Measurements from ENCODE around the gene AHDC1. TPM values are rescaled to one million over a fixed set of nuclear protein-coding genes. Genes with fewer than 3 reads are reported as not detected.
"Not testable (repeated sequence)": the region's sequence is repeated elsewhere in the genome, so short reads cannot be mapped to it uniquely, and the experiment has no call there.

AHDC1 gene
- total RNA-seq, 2 donors from 2014 or later, result 54.5 to 58.3 TPM

DNA sequence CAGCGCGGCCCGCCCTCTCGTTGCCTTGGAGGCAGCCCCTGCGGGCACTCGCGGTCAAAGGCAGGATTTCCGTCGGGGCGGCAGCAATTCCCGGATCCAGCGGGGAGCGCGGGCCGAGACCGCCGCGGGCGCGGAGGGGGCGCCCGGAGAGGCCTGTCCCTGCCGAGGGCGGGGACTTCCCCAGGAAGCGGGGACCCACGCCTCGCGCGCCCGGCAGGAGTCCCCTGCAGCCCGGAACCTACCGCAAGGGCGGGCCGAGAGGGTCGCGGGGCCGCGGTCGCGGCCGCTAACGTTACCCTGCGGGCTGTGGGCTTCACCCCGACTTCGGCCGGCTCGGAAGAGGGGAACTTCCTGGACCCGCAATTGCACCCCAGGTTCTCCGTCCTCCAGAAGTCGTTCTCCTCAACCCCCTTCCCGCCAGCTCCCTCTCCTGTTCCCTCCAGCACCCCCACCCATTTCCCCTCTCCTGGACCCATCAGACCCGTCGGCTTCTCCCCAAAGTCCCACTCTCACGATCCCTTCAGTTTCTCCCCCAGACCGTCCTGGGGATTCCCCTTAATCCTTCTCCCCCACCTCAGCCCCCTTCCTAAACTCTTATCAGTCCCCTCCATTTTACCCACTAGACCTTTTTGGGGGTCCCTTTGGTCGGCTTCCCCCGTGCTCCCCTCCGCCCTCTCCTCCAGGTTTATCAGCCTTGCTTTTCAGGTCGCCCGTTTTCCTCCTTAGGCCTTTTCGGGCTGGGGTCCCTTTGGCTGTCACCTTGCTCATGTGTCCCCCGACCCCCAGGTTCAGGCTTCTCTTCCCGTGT, 30.4 kb upstream of the AHDC1 start:
- DNase-seq (ENCODE audit: low spot score), result peak; percentile 88
- intact Hi-C loops (cut with DNase I), result no loop called here

DNA sequence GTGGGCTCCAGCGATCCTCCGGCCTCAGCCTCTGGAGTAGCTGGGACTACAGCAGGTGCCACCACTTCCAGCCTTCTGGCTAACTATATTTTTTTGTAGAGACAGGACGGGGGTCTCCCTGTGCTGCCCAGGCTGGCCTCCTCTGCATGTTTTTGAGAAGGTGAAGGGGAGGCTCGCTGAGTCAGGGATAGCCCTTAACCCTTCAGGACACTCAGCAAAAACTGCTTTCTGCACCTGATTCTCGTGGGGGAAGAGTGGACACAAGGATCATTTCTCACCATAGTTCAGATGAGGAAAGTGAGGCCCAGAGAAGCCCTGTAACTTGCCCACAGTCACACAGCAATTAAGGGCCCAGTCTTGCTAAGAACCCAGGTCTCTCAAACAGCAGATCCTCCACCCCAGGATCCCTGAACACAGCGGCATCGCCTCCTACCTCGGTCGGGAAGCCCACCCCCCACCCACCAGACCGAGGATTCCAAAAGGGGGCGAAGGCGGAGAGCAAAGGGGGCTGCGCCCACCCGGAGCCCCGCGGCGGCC, 29.8 kb upstream of the AHDC1 start:
- DNase-seq (ENCODE audit: low spot score), result no peak
- intact Hi-C loops (cut with DNase I), result no loop called here

DNA sequence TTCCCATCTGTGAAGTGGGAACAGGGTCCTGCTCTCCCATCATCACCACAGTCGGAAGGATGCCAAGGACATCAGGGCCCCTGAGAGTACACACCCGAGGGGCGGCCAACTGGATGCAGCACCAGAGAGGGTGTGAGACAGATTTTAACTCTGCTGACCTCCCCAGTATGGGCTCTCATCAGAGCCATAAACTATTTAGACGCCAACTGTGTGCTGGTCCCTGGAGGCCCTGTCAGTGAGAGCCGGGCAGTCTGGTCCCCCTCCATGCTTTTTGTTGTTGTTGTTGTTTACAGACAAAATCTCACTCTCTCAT, 29.3 kb upstream of the AHDC1 start:
- intact Hi-C loops (cut with DNase I), result no loop called here
- DNase-seq (ENCODE audit: low spot score), result no peak

DNA sequence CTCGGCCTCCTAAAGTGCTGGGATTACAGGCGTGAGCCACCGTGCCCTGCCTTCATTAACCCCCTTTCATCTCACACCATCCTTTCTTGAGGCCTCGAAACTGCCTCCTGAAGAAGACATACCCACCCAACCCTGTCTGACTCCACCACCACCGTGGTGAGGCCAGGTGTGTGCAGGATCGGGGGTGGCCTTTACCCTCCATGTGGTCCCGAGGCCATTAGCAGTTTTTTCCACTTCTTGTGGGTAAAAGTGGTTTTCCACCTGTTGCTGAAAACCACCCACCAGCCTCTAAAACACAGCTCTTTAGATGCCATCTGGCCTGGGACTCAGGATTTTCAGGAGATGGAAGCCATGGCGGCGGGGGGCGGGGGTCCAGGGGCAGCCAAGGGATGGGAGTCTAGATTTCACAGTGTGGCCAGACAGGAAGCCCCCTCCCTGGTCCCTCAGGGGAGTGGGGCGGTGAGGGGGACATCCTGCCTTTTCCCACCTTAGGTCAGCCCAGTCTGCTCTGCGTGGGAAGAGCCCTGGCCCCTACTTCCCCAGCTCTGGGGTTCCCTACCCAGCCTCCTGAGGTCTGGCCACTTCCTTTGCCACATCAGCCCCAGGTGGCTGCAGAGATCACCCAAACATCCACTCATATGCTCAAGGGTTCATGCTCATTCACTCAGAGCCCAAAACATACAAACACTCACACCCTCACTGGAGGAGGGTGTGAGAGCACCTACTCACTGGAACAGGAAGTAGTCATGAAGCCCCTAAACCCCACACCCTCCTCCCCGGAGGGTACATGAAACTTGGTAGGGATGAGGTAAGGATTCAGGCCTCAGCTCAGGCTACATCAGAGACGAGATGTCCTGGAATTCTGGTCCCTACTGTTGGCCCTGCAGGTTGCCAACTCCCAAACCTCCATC, 28.7 kb upstream of the AHDC1 start:
- no peak for DNase-seq (ENCODE audit: low spot score)
- intact Hi-C loops (cut with DNase I), result no loop called here

DNA sequence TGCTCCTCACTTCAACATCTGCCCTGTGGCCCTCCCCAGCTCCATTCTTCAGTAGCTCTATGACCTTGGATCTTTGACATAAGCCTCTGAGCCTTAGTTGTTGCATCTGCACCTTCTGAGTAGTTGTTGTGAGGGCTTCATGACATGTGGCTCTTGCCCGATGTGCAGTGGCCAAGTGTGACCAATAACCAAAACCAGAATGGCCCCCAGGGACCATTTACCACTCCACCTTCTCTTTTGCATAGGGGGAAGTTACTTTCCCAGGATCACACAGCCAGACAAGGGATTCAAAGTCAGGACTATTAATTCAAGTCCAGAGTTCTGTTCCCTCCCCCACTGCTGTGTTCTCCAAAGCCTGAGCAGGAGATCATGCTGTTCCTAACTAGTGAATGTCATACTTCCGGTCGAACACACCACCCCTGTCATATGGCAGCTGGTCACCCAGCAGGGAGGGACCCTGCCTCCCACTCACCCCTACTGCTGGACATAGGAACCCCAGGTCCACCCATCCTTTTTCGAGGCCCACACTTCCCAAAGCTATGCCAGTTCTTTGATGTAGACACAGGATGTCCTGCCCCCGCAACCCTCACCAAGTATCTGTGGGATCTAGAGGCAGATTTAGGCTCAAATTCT, 27.0 kb upstream of the AHDC1 start:
- no peak for DNase-seq (ENCODE audit: low spot score)
- intact Hi-C loops (cut with DNase I), result no loop called here

DNA sequence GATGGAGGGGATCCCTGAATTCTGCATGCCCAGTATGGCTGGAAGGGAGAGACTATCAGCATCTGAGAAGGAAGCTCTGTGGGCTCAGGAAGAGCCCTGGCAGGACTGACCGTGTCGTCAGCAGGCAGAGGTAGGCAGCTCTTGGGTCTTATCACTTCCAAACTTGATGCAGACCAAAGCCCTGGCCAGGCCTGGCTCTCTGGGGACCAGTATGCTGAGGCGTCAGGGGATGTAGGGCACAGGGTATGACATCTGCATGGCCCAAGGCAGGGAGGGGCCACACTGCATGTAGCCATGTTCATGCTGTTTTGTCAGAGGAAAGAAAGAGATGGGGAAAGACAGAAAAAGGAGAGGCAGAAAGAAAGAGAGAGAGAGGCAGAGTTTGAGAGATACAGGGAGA, 24.8 kb upstream of the AHDC1 start:
- intact Hi-C loops (cut with DNase I), result no loop called here
- DNase-seq (ENCODE audit: low spot score), result no peak

DNA sequence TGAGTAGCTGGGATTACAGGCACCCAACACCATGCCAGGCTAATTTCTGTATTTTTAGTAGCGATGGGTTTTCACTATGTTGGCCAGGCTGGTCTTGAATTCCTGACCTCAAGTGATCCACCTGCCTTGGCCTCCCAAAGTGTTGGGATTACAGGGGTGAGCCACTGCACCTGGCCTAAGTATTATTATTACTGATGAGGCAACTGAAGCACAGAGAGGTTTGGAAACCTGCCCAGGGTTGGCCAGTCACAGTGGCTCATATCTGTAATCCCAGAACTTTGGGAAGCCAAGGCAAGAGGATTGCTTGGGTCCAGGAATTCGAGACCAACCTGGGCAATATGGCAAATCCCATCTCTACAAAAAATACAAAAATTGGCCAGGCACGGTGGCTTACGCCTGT, 23.8 kb upstream of the AHDC1 start:
- intact Hi-C loops (cut with DNase I); DNase-seq (ENCODE audit: low spot score): not testable (repeated sequence)

DNA sequence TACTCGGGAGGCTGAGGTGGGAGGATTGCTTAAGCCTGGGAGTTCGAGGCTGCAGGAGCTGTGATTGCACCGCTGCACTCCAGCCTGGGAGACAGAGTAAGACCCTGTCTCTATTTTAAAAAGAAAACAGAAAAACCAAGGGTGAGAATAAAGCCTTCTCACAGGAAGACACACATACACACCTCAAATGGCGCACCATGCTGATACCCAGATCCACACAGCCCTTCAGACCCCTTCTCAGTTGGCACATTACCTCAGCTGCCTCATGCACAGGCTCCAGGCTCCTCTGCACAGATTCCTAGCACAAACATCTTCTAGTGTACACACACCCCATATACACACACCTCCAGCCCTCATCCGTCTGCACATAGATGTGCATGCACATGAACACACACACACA, 23.1 kb upstream of the AHDC1 start:
- intact Hi-C loops (cut with DNase I), result no loop called here
- no peak for DNase-seq (ENCODE audit: low spot score)

DNA sequence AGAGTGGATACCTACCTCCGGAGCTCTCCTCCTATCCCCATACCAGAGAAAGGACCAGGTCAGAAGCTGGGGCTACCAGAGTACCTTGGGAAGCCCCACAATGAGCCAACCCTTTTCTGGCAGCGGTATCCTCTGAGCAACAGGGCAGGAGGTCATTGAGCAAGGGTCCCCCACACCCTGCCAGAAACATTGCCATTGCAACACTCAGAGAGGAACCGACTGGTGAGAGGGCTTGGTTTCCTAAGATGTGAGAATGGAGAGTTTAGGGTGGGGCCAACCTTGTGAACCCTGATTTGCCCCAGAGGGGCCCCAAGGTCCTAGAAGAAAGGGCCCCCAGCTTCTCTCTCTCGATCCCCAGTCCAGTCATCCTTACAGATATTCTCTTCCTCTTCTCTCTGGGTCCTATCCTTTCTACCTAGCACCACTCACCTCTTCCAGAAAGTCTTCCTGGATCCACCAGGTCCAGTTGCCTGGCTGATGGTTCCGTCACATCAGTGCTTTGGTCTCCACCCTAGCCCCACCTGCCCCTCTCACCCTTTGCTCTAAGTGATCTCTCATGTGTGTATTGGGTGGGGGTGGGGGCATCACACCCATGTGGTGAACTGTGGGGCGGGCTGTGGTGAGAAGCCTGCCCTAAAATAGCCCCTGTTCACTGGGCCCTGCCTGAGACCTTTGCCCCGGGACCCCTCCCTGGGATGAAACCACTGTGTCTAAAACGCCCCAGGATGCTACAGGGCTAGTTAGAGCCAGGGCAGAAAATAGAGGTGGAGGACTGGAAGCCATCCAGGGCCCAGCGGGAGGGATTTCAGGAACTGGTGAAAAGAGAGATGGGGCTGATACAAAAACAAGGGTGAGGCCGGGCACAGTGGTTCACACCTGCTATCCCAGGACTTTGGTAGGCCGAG, 22.3 kb upstream of the AHDC1 start:
- no peak for DNase-seq (ENCODE audit: low spot score)
- intact Hi-C loops (cut with DNase I), result loop anchor here in 1 of 2 donors (1.0 kb wide), 1 partner anchor 9 kb away; the partner anchor contains the start of gene FGR

DNA sequence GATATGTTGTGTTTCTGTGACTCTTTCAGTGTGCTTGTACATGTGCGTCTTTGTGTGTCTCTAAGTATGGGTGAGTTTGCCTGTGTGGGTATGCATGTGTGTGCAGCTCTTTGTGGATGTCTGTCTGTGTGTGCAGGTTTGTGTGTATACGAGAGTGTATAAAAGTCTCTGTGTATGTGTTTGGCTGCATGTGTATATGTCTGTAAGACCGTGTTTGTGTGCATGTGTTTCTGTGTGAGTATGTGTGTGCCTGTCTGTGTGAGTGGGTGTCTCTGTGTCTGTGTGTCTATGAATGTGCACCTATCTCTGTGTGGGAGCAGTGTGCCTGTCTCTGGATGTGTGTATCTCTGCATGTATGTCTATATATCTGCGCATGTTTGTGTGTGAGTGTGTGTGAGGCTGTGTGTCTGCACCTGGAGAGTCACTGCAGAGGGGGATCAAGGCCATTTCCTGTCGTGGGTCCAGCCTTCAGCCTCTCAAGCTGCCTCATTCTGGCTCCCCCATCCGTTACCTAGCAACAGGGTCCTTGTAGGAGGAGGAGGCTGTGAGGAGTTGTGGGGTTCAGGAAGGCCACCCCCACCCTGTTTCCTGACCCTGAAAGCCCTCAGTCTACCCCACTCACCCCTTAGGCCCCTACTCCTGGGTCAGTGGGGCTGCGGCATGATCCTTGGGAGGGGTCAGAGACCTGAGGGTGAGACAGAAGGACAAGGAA, 20.7 kb upstream of the AHDC1 start:
- intact Hi-C loops (cut with DNase I), result no loop called here
- no peak for DNase-seq (ENCODE audit: low spot score)

DNA sequence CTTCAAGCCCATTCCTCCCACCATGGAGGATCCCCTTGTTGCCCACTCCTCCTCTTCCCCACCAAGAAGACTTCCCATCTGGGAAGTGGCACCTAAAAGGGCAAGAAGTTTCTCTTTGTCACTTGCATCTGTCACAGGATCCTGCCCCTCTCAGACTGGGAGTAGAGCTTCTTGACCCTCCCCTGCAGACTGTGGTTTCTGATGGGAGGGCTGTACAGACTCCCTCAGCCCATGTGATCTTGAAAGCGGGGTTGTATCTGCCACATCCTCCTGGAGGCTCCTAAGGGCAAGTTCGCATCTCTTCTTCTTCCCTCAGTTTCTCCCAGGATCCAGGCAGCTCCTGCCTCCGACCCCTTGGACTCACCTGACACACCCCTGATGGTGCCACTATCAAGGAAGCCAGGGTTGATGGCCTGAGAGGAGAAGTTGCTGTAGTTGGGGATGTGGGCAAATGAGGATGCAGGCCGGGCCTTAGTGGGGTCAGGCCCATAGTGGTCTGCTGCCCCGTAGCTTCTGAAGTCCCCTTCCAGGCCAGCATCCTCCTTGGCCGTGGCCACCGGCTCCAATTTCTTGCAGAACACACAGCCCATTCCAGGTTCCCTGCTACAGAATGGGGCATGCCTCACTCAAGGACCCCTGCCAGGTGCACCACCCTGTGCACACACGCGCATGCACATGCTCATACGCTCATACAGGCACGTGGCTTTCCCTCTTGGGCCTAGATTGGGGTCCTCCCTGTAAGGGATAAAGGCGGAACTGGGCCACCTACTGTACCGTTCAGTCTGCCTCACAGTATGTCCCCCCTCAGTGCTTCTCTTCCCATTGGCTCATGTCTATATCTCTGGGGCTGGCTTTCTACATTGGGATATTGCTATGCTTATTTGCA, 19.6 kb upstream of the AHDC1 start:
- no peak for DNase-seq (ENCODE audit: low spot score)

DNA sequence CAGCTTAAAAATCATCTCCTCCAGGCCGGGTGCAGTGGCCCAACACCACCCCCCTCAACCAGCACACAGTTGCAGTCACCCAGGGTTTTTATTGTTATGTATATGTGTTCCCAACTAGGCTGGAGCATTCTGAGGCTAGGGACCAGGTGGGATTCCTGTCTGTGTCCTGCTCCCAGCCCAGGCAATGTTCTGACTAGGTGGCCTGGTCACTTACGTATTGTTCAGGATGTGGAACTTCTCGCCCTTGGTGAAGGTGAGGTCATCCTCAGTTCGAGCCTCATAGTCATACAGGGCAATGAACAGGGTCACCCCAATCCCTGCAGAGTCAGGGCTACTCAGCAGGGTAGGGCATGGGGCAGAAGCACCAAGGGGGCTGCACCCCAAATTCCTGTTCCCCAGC, 18.9 kb upstream of the AHDC1 start:
- intact Hi-C loops (cut with DNase I), result no loop called here
- DNase-seq (ENCODE audit: low spot score), result no peak

More for the DNA sequence above, 19.6 kb upstream of the AHDC1 start:
- intact Hi-C loops (cut with DNase I), result no loop called here

DNA sequence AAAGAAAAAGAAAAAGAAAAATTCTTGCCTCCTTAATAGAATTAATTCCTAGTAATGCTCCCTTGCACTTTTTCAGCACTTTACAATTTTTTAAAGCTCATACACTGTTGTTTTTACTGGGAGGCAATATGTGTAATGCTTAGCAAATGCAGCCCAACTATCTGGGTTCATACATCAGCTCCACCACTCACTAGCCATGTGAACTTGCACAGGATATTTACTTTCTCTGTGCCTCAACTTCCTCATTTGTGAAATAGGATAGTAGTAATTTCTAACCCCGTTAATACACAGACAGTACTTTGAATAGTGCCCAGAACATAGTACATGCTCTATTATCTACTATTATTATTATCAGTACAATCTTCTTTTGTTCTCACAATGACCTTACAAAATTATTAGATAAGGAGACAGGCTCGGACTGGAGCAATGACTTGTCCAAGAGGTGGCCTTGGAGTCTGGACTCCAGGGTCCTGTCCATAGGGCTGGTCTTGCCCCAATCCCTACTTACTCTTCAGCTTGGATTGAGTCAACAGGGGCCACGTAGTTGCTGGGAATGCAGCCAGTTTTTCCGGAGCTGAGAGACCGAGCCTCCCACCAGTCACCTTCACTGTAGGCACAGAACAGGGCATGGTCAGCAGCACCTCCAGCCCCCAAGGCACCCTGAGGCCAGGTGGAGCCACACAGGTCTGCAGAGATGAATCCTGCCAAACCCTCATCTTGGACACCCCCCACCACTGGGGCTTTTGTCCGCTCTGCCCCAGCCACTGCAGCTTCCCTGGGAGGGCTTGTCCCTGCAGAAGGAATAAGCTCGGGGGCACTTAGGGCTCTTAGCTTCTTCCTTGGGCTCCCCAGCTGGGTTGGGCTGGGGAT, 17.3 kb upstream of the AHDC1 start:
- intact Hi-C loops (cut with DNase I), result no loop called here
- no peak for DNase-seq (ENCODE audit: low spot score)

DNA sequence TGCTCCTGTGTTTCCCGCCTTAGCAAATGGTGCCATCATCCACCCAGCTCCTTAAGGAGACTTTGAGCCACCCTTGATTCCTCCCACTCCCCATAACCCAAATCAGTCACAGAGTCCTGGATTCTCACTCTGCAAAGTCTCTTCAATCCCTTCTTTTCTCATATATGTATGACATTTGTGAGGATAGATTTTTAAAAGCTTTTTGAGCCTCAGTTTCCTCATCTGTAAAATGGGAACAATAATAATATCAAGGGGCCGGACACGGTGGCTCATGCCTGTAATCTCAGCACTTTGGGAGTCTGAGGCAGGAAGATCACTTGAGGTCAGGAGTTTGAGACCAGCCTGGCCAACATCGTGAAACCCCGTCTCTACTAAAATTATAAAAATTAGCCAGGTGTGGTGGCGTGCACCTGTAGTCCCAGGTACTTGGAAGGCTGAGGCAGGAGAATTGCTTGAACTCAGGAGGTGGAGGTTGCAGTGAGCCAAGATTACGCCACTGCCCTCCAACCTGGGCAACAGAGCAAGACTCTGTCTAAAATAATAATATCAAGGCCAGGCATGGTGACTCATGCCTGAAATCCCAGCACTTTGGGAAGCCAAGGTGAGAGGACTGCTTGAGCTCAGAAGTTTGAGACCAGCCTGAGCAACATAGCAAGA, 16.0 kb upstream of the AHDC1 start:
- intact Hi-C loops (cut with DNase I); DNase-seq (ENCODE audit: low spot score): not testable (repeated sequence)

DNA sequence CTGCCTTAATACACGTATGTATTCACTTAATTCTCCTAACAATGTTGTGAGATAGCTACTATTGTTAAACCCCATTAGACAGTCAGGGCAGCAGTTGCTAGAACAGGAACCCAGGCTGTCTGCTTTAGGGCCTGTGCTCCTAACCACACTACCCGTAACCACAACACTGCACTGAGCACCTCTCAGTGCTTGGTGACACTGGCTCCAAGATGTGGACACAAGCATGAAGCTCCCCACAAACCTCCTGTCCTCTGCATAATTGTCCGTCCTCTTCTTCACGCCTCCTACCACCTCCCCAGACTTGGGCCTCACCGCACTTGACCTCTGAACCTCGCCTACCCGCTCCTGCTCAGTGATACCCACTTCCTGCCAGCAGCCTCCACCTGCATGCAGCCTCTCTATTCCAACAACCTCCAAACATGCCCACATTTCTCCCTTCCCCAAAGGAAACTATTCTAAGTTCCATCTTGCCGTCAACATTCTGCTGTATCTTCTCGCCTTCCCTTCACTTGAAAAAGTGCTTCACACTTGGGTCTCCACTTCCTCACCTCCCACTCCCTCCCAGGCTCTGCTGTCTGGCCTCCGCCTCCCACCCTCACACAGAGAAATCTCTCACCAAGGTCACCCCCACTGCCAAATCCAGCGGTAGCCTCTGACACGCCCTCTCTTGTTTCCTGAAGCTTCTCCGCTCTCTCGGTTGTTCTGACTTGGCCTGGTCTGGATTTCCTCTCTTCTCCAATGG, 14.6 kb upstream of the AHDC1 start:
- no peak for DNase-seq (ENCODE audit: low spot score)
- intact Hi-C loops (cut with DNase I), result no loop called here

All from posterior vena cava (tissue), 2 donors.